Activated T-cell treated with anti-CD3 and anti-CD28 coated beads for 48 hours (primary cell): Measurements from ENCODE around the gene CALM1.

Experiments used
- DNase-seq: peaks from one replicate; pipeline ENCODE4 v3.0.0-alpha.2; 2020; ENCODE audit warnings: low read depth

Gene CALM1

DNA sequence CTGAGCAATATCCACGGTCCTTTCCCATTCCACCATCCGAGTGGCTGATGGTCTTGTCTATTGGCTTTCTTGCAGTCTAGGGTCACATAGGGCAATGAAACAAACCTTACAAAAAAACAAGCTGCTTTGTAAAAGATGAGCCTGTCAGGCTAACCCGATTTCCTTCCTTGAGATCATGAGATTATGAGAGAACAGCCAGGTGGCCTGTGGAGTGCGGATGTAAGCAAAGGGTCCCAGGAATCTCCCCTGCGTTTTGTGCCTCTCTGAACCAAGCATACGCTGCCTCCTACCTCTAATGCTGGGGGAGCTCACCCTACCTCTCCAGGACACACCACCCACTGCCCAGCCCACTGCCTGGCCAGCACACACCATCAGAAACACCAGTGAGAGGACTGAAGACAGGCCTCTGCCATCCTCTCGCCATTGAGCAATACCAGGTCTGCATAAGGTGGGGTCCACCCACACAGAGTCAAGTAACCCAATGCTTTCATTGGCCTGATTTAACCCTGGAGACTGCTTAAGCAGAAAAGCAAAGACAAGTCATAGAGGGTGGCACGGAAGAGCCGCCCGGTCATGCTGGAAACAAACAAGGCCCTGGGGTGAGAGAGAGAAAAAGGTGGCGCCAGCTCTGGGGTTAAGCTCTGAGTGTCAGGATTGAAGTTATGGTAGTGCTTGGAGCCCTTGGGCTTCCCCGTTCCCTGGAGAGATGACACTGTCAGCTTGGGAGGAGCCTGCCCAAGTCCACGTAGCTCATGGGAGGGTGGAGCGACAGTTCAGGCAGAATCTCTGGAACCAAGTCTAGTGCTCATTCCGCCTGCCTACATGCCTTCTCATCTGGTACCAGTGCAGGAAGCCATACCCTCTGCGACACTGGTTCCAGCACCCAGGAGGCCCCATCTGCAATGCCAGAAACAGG lies 46.6 kb downstream of the CALM1 start:
- DNase-seq: no peak

DNA sequence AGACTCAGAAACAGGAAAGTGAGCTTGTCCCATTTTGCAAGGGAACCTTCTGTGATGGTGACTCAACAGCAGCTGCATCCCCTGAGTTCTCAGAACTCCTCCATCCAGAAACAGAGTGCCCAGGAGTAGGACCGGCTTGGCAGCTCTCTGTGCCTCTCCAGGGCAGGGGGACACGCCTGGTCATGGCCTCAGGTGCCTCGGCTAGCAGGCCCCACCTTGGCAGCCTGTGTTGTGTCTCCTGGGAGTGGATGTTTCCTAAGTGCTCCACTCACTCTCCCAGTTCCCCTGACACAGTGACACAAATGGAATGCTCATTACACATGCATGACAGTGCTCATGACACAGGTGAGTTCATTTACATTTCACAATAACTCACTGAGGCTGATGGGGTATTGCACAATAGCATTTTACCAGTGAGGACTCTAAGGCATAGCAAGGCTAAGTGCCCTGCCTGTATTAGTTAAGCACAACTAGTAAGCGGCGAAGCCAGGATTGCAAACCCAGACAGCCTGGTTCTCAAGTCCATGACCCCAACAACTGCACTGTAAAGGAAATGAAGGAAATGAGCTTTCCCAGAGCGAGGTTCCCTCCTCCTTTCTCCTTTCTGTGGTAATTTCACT lies 47.4 kb downstream of the CALM1 start:
- DNase-seq: no peak

DNA sequence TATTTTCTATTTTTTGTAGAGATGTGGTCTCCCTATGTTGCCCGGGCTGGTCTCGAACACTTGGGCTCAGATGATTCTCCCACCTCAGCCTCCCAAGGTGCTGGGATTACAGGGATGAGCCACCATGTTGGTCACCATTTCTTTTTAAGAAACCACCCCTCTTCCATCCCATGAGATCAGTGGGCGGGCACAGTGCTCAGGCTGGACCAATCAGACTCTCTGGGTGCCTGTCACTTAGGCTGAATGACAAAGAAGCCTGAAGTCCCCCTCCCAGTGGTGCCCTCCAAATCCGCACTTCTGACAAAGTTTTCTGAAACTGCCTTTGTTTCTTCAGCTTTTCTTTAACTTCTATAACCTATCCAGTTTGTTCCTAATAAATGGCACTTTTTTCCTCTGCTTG lies 48.2 kb downstream of the CALM1 start:
- no peak for DNase-seq

DNA sequence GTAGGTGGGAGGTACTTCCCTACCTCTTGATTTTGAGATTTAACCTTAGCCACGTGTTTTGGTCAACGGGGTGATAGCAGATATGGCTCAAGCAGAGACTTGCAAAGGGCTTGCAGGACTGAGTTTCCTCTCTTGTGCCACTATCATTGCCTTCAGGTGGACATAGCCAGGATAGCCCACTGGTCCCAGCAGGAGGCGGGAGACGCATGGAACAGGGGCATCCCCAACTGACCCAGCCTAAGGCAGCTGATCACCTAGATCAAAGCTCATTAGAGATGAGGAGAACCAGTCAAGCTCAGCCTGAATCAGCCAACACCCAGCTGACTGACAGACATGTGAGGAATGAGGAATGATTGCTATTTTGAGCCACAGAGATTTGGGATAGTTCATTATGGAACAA lies 49.6 kb downstream of the CALM1 start:
- no peak for DNase-seq

- DNase-seq: no peak
Measured at GRCh38 chr14:90447720-90448497, 51.1 kb downstream of the CALM1 start.

GRCh38 chr14:90449411-90449810 lies 52.6 kb downstream of the CALM1 start:
- no peak for DNase-seq

DNA sequence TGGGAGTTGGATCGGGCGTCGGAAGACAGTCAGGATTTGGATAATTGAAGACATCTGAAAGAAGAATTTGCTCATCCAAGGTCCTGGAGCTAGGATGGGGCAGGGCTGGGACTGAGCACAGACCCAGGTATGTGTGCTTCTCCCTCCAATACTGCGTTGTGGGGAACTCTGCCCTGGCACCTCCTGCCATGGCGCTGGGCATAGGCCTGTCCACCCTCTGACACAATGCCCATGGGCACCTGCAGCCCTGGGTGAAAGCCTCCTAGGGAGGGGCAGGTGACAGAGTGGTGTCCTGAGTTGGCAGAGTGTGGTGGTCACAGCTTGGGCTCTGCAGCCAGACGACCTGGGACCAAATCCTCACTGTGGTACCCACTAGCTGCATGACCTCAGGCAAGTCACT lies 53.3 kb downstream of the CALM1 start:
- no peak for DNase-seq

DNA sequence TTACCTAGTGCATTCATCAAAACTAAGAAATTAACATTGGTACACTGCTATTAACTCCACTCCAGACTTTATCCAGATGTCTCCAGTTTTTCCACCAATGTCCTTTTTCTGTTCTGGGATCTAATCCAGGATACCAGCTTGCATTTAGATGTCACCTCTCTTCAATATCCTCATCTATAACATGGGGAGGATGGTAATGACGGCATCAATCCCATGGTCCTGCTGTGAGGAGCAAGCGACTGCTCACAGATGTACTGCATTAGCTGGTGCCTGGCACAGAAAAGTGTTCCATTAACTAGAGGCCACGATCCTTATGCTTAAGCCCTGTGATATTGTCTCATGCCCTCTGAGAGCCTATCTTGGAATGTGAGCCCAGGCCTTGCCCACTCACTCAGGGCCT lies 53.8 kb downstream of the CALM1 start:
- no peak for DNase-seq

DNA sequence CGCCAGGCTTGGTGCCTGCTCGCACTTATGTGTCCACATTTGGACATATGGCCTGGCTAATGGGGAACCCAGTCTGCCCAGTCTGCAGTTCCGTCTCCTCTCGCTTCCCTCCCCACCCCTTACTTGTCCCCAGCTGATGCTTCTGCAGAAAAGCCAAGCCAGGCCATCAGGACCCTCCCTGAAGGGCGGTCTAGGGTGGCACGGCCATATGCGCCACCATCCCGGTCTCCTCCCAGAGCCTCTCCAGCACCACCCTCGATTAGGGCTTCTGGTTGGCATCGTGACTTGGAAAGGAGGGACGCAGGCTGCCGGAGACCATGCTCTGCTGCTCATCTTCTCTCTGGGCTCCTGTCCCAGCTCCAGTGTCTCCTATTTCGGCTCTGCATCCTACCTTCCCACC lies 54.6 kb downstream of the CALM1 start:
- no peak for DNase-seq

GRCh38 chr14:90451961-90452360 lies 55.1 kb downstream of the CALM1 start:
- no peak for DNase-seq

- DNase-seq: no peak
Measured at GRCh38 chr14:90452366-90452765, 55.5 kb downstream of the CALM1 start.

DNA sequence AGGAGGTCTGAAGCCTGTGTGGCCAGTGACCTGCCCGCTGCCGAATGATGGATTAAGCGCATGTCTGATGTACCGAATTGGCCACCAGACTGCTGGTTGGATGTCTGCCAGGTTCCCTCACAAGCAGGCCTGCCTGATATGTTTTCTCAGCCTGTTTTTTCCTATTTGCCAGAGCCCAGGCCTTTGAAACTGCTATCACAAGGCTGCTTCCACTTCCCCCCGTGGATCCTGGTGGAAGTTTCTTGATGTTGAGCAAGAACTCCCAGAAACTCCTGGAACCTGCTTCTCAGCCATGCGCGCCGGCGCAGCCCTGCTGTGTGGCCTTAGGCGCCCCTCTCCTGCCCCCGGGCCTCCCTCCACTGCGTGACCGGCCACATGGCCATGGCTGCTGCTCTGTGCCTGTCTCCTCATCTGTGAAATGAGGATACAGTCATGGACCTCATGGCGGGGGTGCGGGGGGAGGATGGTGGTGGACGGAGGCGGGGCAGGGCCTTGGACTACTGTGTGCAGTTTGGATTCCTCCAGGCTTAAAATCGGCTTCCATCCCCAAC lies 56.6 kb downstream of the CALM1 start:
- DNase-seq: no peak

GRCh38 chr14:90454041-90455000 lies 57.5 kb downstream of the CALM1 start:
- no peak for DNase-seq

DNA sequence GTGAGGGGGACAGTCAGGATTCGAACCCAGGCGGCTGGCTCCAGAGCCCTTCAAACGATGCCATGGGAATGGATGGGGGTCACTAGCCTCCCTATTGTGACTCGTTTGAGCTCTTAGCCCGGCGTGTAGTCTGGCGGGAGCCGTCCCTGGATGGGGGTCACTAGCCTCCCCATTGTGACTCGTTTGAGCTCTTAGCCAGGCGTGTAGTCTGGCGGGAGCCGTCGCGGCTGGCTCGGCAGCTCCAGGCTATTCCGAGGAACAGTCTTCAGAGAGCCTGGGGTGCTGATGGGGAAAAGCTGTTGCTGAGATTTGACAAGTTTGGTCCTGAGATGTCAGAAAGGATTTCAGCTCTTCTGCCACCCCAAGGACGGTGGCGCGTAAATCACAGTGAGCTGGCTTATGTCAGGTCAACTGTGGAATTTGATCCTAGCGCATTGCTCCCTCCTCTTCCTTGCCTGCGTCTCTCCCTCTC lies 58.3 kb downstream of the CALM1 start:
- DNase-seq: no peak

DNA sequence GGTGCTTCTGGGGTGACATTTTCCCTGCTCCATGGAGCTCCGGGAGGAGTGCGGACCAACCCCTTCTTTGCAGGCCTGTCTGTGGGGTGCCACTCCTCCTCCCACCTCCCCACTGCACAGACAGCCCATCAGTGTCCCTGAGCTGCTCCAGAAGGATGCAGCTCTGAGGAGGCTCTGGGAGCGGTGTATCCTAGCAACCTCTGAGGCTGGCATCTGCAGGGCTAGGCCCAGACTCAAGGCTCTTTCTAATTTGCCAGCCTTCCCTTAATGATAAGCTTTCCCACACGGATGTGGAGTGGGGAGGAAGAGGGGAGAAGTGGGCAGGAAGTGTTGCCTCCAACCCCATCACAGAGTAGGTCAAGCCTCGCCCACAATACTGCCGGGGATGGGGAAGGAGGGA lies 59.7 kb downstream of the CALM1 start:
- no peak for DNase-seq

GRCh38 chr14:90457186-90457585 lies 60.4 kb downstream of the CALM1 start:
- DNase-seq: no peak
